Skeletal muscle satellite cell (primary cell): Measurements from ENCODE around the gene DMRTB1.

Source experiments
- H3K27me3 ChIP-seq: 2 replicates; pipeline ENCODE4 v1.7.0; 2013; ENCODE audit warnings: low read length; ENCODE audit not compliant: control insufficient read depth, insufficient read depth
- H3K36me3 ChIP-seq: 2 replicates; pipeline ENCODE4 v1.7.0; 2013; ENCODE audit warnings: mild to moderate bottlenecking, control low read depth, low read length; ENCODE audit not compliant: insufficient read depth
- H3K4me1 ChIP-seq: 2 replicates; pipeline ENCODE4 v1.7.0; 2013; ENCODE audit warnings: low read length; ENCODE audit not compliant: control insufficient read depth, insufficient read depth
- H3K4me2 ChIP-seq: 2 replicates; pipeline ENCODE4 v1.7.0; 2013; ENCODE audit warnings: mild to moderate bottlenecking, low read length
- H3K4me3 ChIP-seq: 2 replicates; pipeline ENCODE4 v1.7.0; 2013; ENCODE audit warnings: low read length
- H3K9ac ChIP-seq: 2 replicates; pipeline ENCODE4 v1.7.0; 2013; ENCODE audit warnings: mild to moderate bottlenecking, low read depth, low read length, moderate library complexity
- H3K9me3 ChIP-seq: replicated peaks from 2 replicates; pipeline ENCODE4 v1.7.0; 2013; ENCODE audit warnings: mild to moderate bottlenecking, control low read depth, low read length

The DMRTB1 gene

DNA sequence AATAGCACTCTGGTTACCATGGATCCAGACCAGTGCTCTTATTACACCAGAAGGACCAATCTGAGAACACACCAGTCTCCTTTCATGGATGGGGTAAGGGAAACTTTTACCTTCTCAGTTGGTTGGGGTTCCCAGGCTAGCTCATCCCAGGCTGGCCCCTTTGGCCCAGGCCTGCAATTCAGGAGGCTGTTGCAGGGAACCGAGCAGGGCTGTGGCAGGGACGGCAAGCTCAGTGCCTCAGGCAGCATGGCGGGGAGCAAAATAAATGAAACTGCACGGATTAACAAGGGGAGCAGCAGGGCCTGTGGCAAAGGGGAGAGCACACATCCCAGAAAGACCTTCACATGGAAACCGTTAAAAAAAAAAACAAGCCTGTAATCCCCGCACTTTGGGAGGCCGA lies 57.0 kb downstream of the DMRTB1 start:
- Histone ChIP-seq H3K27me3 (no peaks in the 10 kb centered on the region), H3K4me2 (no peak overlapping the region), H3K36me3 (peaks cover 66% of the 10 kb centered on the region), H3K4me1 (peaks cover 21% of the 10 kb centered on the region), H3K4me3 (no peak overlapping the region), H3K9me3 (no peaks in the 10 kb centered on the region), H3K9ac (no peak overlapping the region)
